ENCODE data around the gene DAZAP2. TPM values are rescaled to one million over a fixed set of nuclear protein-coding genes. Genes with fewer than 3 reads are reported as not detected.

DAZAP2 gene
- total RNA-seq, 4 donors from 2014 or later: 172 to 424 (median 256) TPM

DNA sequence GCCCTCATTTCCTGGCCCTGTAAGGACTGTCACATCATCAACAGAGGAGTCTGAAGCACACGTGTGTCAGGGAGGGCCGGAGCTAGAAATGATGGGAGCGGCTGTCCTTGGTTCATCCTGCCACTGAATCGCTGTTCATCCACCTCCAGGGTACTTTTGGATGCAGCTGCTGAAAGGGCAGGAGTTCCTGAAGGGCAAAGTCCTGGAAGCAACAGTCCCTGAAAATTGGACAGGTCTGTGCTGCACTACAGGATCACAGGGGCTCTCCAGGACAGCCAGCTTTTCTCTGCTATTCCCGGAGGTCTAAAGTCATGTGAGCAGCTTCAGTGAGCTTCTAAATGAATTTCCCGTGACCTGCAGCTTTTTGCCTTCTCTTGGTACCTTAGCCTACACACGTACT lies 38.5 kb upstream of the DAZAP2 start:
- TF ChIP-seq POLR2A (IDR thresholded peaks at IDR 0.05) (no peak), CTCF (IDR thresholded peaks at IDR 0.05) (no peak)
- intact Hi-C loops (cut with DNase I; ENCODE audit: low total_unique reads): no loop called here
- WGBS, 2 donors: 88 to 90% methylated on average over 7 of the region's 7 CpGs
- no peak for DNase-seq (ENCODE audit: low spot score in 2 of 2)
- no peak overlapping the region for H3K4me3 ChIP-seq (ENCODE audit: low read depth, poor library complexity, severe bottlenecking)

GRCh38 chr12:51200806-51201205 lies 37.8 kb upstream of the DAZAP2 start:
- intact Hi-C loops (cut with DNase I; ENCODE audit: low total_unique reads): no loop called here
- TF ChIP-seq POLR2A (IDR thresholded peaks at IDR 0.05) (no peak), CTCF (IDR thresholded peaks at IDR 0.05) (no peak)
- WGBS, 2 donors: 92 to 95% methylated on average over 9 of the region's 9 CpGs
- H3K4me3 ChIP-seq (ENCODE audit: low read depth, poor library complexity, severe bottlenecking): no peak overlapping the region
- DNase-seq (ENCODE audit: low spot score in 2 of 2): no peak

DNA sequence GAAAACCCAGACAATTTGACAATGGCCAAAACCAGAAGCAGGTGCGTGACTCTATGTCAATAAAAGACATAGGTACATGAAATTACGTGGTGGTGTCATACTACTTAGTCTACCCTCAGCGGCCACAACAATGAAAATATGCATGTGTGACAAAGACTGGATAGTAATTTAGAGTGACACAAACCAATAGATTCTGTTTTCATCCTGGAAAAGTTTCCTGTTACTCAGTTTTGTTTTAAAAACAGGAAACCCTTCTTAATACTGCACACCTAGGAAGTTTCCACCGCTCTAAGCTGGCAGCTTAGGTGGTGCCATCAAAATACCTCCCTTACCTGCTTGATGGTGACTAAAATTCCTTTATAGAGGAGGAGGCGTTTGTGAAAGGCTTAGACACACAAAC lies 35.9 kb upstream of the DAZAP2 start:
- intact Hi-C loops (cut with DNase I; ENCODE audit: low total_unique reads): no loop called here
- no peak overlapping the region for H3K4me3 ChIP-seq (ENCODE audit: low read depth, poor library complexity, severe bottlenecking)
- no peak for DNase-seq (ENCODE audit: low spot score in 2 of 2)
- TF ChIP-seq CTCF (IDR thresholded peaks at IDR 0.05): no peak
- no peak for TF ChIP-seq POLR2A (IDR thresholded peaks at IDR 0.05)
- WGBS, 2 donors: 93 to 96% methylated on average over 5 of the region's 5 CpGs

DNA sequence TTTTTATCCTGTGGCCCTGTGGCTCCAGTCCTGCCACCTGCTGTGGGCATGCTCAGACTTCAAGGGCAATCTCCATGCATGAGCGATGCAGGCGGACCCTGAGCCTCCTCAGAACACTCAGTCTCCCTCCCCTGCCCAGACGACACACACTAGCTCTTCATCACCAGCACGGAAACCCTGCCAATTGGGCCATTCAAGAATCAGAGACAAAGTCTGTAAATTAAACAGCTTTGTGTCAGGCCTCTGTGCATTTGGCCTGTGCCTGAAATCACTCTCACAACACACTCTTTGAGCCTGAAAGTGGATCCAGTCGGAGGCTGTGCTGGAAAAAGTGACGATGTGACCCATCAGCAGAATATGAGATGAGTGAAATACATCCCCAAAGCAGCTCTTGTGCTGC lies 33.3 kb upstream of the DAZAP2 start:
- DNase-seq (ENCODE audit: low spot score in 2 of 2): no peak
- TF ChIP-seq CTCF (IDR thresholded peaks at IDR 0.05): no peak
- no peak for TF ChIP-seq POLR2A (IDR thresholded peaks at IDR 0.05)
- no peak overlapping the region for H3K4me3 ChIP-seq (ENCODE audit: low read depth, poor library complexity, severe bottlenecking)
- intact Hi-C loops (cut with DNase I; ENCODE audit: low total_unique reads): no loop called here
- 88 to 99% methylated on average over 6 of the region's 6 CpGs for WGBS, 2 donors

DNA sequence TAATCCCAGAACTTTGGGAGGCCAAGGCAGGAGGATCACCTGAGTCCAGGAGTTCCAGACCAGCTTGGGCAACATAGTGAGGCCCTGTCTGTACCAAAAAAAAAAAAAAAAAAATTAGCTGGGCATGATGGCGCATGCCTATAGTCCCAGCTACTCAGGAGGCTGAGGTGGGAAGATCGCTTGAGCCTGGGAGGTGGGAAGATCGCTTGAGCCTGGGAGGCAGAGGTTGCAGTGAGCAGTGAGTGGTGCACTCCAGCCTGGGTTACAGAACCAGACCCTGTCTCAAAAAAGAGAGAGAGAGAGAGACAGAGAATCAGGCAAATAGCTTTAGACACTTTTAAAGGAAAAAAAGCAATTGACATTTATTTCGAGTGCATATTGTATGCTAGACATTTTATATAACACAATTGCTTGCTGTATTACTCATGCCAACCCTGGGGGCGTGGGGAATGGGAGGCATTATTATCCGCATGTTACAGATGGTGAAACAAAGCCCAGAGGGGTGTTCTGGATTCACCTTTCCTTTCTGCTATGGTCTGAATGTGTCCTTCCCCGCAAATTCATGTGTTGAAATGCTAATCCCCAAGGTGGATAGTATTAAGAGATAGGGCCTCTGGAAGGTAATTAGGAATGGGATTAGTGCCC lies 30.5 kb upstream of the DAZAP2 start:
- intact Hi-C loops (cut with DNase I; ENCODE audit: low total_unique reads): no loop called here
- no peak for DNase-seq (ENCODE audit: low spot score in 2 of 2)
- 80 to 83% methylated on average over 7 of the region's 7 CpGs for WGBS, 2 donors
- TF ChIP-seq CTCF (IDR thresholded peaks at IDR 0.05): no peak
- no peak for TF ChIP-seq POLR2A (IDR thresholded peaks at IDR 0.05)
- no peak overlapping the region for H3K4me3 ChIP-seq (ENCODE audit: low read depth, poor library complexity, severe bottlenecking)

- H3K4me3 ChIP-seq (ENCODE audit: low read depth, poor library complexity, severe bottlenecking): no peak overlapping the region
- intact Hi-C loops (cut with DNase I; ENCODE audit: low total_unique reads): no loop called here
- DNase-seq (ENCODE audit: low spot score in 2 of 2): no peak
- WGBS, 2 donors: 87 to 93% methylated on average over 2 of the region's 2 CpGs
- TF ChIP-seq POLR2A (IDR thresholded peaks at IDR 0.05): no peak
- no peak for TF ChIP-seq CTCF (IDR thresholded peaks at IDR 0.05)
These were observed 29.4 kb upstream of the DAZAP2 start for GRCh38 chr12:51209259-51209658.
